HEK293T (cell line): ENCODE results near the gene ELL.

Experiments
- CTCF ChIA-PET: fragments of 350-600 bp; formaldehyde crosslinking; extraction: SDS; loops from one replicate; lab custom pipeline; 2021; ENCODE audit warnings: antibody characterized with exemption, inconsistent platforms; lab: Yijun Ruan, JAX
- POLR2A ChIA-PET: fragments of 350-600 bp; formaldehyde crosslinking; extraction: SDS; loops from one replicate; lab custom pipeline; 2020; ENCODE audit warnings: antibody characterized with exemption, inconsistent platforms; lab: Yijun Ruan, JAX
- DNase-seq: peaks from one replicate; pipeline ENCODE4 v3.0.0; 2012; ENCODE audit warnings: mixed read lengths; ENCODE audit errors: extremely low spot score
- ARNT ChIP-seq: fragments of 450-650 bp; IDR thresholded peaks from 2 replicates; pipeline ENCODE4 v1.6.1; 2017; ENCODE audit warnings: mild to moderate bottlenecking
- BHLHE40 ChIP-seq: fragments of 450-650 bp; IDR thresholded peaks from 2 replicates; pipeline ENCODE4 v1.6.1; 2016; ENCODE audit warnings: mild to moderate bottlenecking, moderate library complexity, borderline replicate concordance
- CTBP1 ChIP-seq: fragments of 450-650 bp; IDR thresholded peaks from 2 replicates; pipeline ENCODE4 v1.6.1; 2016; ENCODE audit warnings: borderline replicate concordance
- ELF4 ChIP-seq: fragments of 450-650 bp; IDR thresholded peaks from 2 replicates; pipeline ENCODE4 v1.6.1; 2017; ENCODE audit warnings: antibody characterized with exemption
- FOXA1 ChIP-seq: fragments of 450-650 bp; IDR thresholded peaks from 2 replicates; pipeline ENCODE4 v1.6.1; 2016; ENCODE audit warnings: mild to moderate bottlenecking
- FOXK2 ChIP-seq: fragments of 450-650 bp; IDR thresholded peaks from 2 replicates; pipeline ENCODE4 v1.6.1; 2016; ENCODE audit warnings: mild to moderate bottlenecking
- FOXM1 ChIP-seq: fragments of 450-650 bp; IDR thresholded peaks from 2 replicates; pipeline ENCODE4 v1.6.1; 2017; ENCODE audit warnings: mild to moderate bottlenecking, borderline replicate concordance
- HDGF ChIP-seq: fragments of 450-650 bp; IDR thresholded peaks from 2 replicates; pipeline ENCODE4 v1.6.1; 2017; ENCODE audit warnings: antibody characterized with exemption, borderline replicate concordance
- L3MBTL2 ChIP-seq: fragments of 450-650 bp; conservative IDR thresholded peaks from 2 replicates; pipeline ENCODE4 v1.6.1; 2016; ENCODE audit warnings: mild to moderate bottlenecking
- LEF1 ChIP-seq: fragments of 450-650 bp; IDR thresholded peaks from 2 replicates; pipeline ENCODE4 v1.6.1; 2017; ENCODE audit warnings: mild to moderate bottlenecking, borderline replicate concordance
- NFRKB ChIP-seq: fragments of 450-650 bp; IDR thresholded peaks from 2 replicates; pipeline ENCODE4 v1.6.1; 2016; ENCODE audit warnings: mild to moderate bottlenecking, moderate library complexity
- PKNOX1 ChIP-seq: fragments of 450-650 bp; IDR thresholded peaks from 2 replicates; pipeline ENCODE4 v1.6.1; 2016
- SP1 ChIP-seq: fragments of 450-650 bp; IDR thresholded peaks from 2 replicates; pipeline ENCODE4 v1.6.1; 2017
- SUZ12 ChIP-seq: fragments of 450-650 bp; IDR thresholded peaks from 2 replicates; pipeline ENCODE4 v1.6.1; 2016; ENCODE audit warnings: mild to moderate bottlenecking
- TARDBP ChIP-seq: fragments of 450-650 bp; IDR thresholded peaks from 2 replicates; pipeline ENCODE4 v1.6.1; 2016
- ZNF384 ChIP-seq: fragments of 450-650 bp; IDR thresholded peaks from 2 replicates; pipeline ENCODE4 v1.6.1; 2016

ELL gene

GRCh38 chr19:18558604-18559003 lies 36.7 kb upstream of the ELL start:
- TF ChIP-seq ZNF384 = no peak
- TF ChIP-seq SP1 = no peak
- TF ChIP-seq NFRKB = no peak
- ChIA-PET POLR2A (interaction anchor here (1.1 to 4.4 kb wide), 9 partner anchors 11 to 89 kb away, joined by 3 to 32 read pairs (median 4); partner anchors contain the start of genes FKBP8, REX1BD and UBA52), CTCF (interaction anchor here (0.8 to 2.1 kb wide), 2 partner anchors 89 to 108 kb away, joined by 3 to 5 read pairs; no protein-coding TSS in a partner anchor)
- no peak for DNase-seq

- ChIA-PET CTCF (interaction anchor here (0.8 to 2.1 kb wide), 3 partner anchors 88 to 428 kb away, joined by 3 to 5 read pairs (median 3); no protein-coding TSS in a partner anchor), POLR2A (interaction anchor here (1.1 to 4.4 kb wide), 9 partner anchors 11 to 89 kb away, joined by 3 to 32 read pairs (median 4); partner anchors contain the start of genes FKBP8, REX1BD and UBA52)
- DNase-seq = no peak
- TF ChIP-seq TARDBP (no peak), ELF4 (no peak), PKNOX1 (no peak), FOXM1 (no peak), NFRKB (no peak), HDGF (no peak), ARNT (no peak), BHLHE40 (no peak), LEF1 (no peak), L3MBTL2 (no peak), ZNF384 (no peak)
These were observed 36.3 kb upstream of the ELL start for GRCh38 chr19:18558202-18558555.

- ChIA-PET CTCF (interaction anchor here (0.7 to 2.1 kb wide), 3 partner anchors 31 to 429 kb away, joined by 3 to 5 read pairs (median 4); partner anchors contain the start of gene REX1BD), POLR2A (interaction anchor here (0.6 to 4.4 kb wide), 16 partner anchors 10 to 130 kb away, joined by 3 to 32 read pairs (median 4); partner anchors contain the start of genes FKBP8, REX1BD and UBA52)
- TF ChIP-seq ZNF384 (peak; percentile 90), FOXK2 (no peak), HDGF (no peak), LEF1 (no peak), ELF4 (peak; percentile 73; the same call in 1 of the 2 replicates), TARDBP (peak; percentile 99), PKNOX1 (no peak), SUZ12 (no peak)
- DNase-seq = peak; percentile 95
These were observed 35.7 kb upstream of the ELL start, which contains the start of gene KXD1 for GRCh38 chr19:18557411-18558201. Gene KXD1 (plus strand): TSS chr19:18557870. CDS start chr19:18562057, 4,187 bp downstream.

GRCh38 chr19:18551631-18552030 lies 29.8 kb upstream of the ELL start:
- ChIA-PET CTCF (interaction anchor here (0.7 kb wide), 1 partner anchor 30 kb away, joined by 3 read pairs; no protein-coding TSS in a partner anchor), POLR2A (no interaction called here)
- DNase-seq = no peak
- TF ChIP-seq CTBP1 = no peak
- no peak for TF ChIP-seq PKNOX1
- TF ChIP-seq LEF1 = no peak
- TF ChIP-seq ELF4 = no peak
- TF ChIP-seq BHLHE40 = no peak

GRCh38 chr19:18543814-18544475 lies 22.1 kb upstream of the ELL start:
- ChIA-PET POLR2A (interaction anchor here (1.2 to 1.8 kb wide), 4 partner anchors 13 to 45 kb away, joined by 4 to 18 read pairs (median 6); partner anchors contain the start of genes ELL and KXD1), CTCF (interaction anchor here (0.8 to 0.9 kb wide), 2 partner anchors 10 to 73 kb away, joined by 4 read pairs; no protein-coding TSS in a partner anchor)
- TF ChIP-seq FOXA1 (no peak), NFRKB (no peak), HDGF (no peak), TARDBP (no peak), ARNT (no peak), SUZ12 (no peak), ZNF384 (no peak), SP1 (no peak), FOXK2 (no peak), BHLHE40 (no peak)
- peak; percentile 60 for DNase-seq
